Chondrocyte (in vitro differentiated cells): Measurements from ENCODE around the gene RGL4. TPM values are rescaled to one million over a fixed set of nuclear protein-coding genes. Genes with fewer than 3 reads are reported as not detected.

Source experiments
- DNase-seq: peaks from one replicate; pipeline ENCODE4 v3.0.0; 2021; ENCODE audit warnings: mixed read lengths, low spot score
- H3K27ac Mint-ChIP-seq: one replicate; pipeline ENCODE4 v1.8.0; 2021; ENCODE audit warnings: mild to moderate bottlenecking, moderate library complexity, mixed read lengths; ENCODE audit not compliant: unreplicated experiment
- H3K27me3 Mint-ChIP-seq: 2 replicates; pipeline ENCODE4 v1.8.0; 2021; ENCODE audit warnings: low read depth, mixed read lengths
- H3K36me3 Mint-ChIP-seq: 2 replicates; pipeline ENCODE4 v1.8.0; 2021; ENCODE audit warnings: low read depth, mixed read lengths
- H3K4me1 Mint-ChIP-seq: 2 replicates; pipeline ENCODE4 v1.8.0; 2021; ENCODE audit warnings: low read depth, mild to moderate bottlenecking, mixed read lengths
- H3K4me3 Mint-ChIP-seq: one replicate; pipeline ENCODE4 v1.8.0; 2021; ENCODE audit warnings: mild to moderate bottlenecking, moderate library complexity, mixed read lengths; ENCODE audit not compliant: unreplicated experiment
- H3K9me3 Mint-ChIP-seq: 2 replicates; pipeline ENCODE4 v1.8.0; 2021; ENCODE audit warnings: low read depth, mixed read lengths
- CTCF ChIP-seq: fragments of 200-600 bp; sonication (generic); IDR thresholded peaks from 2 replicates; pipeline ENCODE4 v1.5.0; 2021; ENCODE audit warnings: antibody characterized with exemption, mild to moderate bottlenecking, moderate library complexity
- total RNA-seq: library from RNA; stranded (reverse); gene quantifications from 3 replicates; pipeline ENCODE4 v1.2.1, GENCODE V29; 2021

Gene RGL4
- total RNA-seq, 1 donor from 2014 or later, result not detected

DNA sequence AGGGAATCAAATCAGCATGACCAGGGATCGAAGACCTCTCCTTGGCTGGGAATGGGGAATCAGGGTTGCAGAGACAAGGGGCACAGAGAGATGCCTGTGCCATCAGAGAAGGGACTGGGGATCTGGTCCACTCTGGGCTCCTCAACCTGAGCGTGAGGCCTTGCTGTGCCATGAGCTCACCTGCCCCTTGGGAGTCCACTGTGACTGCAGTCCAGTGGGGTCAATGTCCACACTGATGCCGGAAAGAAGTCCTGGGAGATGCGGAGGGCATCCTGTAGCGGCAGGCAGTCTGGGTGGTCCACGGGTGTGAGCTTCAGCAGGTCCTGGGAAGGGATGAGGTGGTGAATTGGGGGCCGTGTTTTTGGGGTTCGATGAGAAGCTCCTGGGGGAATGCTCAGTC lies 7.3 kb upstream of the RGL4 start:
- no peak for TF ChIP-seq CTCF
- H3K27me3 Mint-ChIP-seq, result no peaks in the 10 kb centered on the region
- H3K4me3 Mint-ChIP-seq, result no peak overlapping the region
- no peaks in the 10 kb centered on the region for H3K9me3 Mint-ChIP-seq
- peaks cover 9% of the 10 kb centered on the region for H3K36me3 Mint-ChIP-seq
- H3K4me1 Mint-ChIP-seq, result peaks cover 5% of the 10 kb centered on the region
- no peak overlapping the region for H3K27ac Mint-ChIP-seq
- DNase-seq, result peak; percentile 58

DNA sequence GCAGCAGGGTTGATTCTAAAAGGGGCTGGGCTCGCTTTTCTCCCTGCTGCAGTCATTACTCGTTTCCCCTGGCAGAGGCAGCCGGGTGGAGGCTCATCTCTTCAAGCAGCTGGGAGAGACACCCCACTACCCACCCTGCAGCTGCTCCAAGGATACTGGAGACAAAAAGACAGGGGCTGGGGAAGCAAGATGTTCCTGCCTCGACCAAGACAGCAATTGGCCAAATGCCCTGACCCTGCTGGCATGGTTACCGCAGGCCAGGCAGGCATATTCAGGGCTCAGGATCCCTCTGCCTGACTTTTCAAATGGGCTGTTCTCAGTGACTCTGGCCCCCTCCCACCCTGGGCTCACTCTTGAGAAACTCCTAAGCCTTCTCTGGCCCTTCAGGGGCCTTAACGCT lies 6.8 kb upstream of the RGL4 start:
- H3K9me3 Mint-ChIP-seq, result no peaks in the 10 kb centered on the region
- H3K27me3 Mint-ChIP-seq, result no peaks in the 10 kb centered on the region
- H3K27ac Mint-ChIP-seq, result no peak overlapping the region
- TF ChIP-seq CTCF, result no peak
- DNase-seq, result peak; percentile 33
- peaks cover 5% of the 10 kb centered on the region for H3K4me1 Mint-ChIP-seq
- peaks cover 11% of the 10 kb centered on the region for H3K36me3 Mint-ChIP-seq
- no peak overlapping the region for H3K4me3 Mint-ChIP-seq

GRCh38 chr22:23684561-23685031 lies 6.2 kb upstream of the RGL4 start:
- Mint-ChIP-seq H3K36me3 (peaks cover 11% of the 10 kb centered on the region), H3K27me3 (no peaks in the 10 kb centered on the region), H3K27ac (no peak overlapping the region), H3K4me3 (no peak overlapping the region), H3K9me3 (no peaks in the 10 kb centered on the region), H3K4me1 (peaks cover 5% of the 10 kb centered on the region)
- TF ChIP-seq CTCF, result no peak
- peak; percentile 53 for DNase-seq

DNA sequence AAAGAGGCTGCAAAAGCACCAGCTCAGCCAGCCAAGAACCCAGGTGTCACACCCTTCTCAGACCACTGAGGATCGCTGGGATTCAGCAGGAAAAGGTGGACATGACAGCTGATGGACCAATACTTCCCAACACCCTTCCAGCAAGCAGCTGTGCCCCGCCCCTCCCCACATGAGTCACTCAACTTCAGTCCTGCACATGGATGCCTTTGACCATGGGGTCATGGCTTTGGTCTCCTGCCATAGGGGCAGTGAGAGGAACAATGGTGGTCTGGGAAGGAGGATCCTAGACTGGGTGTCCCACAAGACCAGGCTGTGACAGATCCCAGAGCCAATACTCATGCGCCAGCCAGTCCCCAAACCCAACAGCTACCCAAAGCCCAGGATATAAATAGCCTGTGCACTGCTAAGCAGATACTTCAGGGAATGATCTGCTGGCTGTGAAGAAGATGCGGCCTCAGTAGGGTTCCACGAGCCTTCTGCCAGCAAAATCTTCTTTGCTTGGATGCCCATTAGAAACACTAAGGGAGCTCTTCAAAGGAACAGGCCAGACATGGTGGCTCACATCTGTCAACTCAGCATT lies 5.5 kb upstream of the RGL4 start:
- peak; percentile 61 for DNase-seq
- H3K27me3 Mint-ChIP-seq, result no peaks in the 10 kb centered on the region
- H3K27ac Mint-ChIP-seq, result no peak overlapping the region
- H3K4me1 Mint-ChIP-seq, result peaks cover 5% of the 10 kb centered on the region
- H3K9me3 Mint-ChIP-seq, result no peaks in the 10 kb centered on the region
- peaks cover 14% of the 10 kb centered on the region for H3K36me3 Mint-ChIP-seq
- H3K4me3 Mint-ChIP-seq, result no peak overlapping the region
- TF ChIP-seq CTCF, result no peak

GRCh38 chr22:23686416-23687024 lies 4.3 kb upstream of the RGL4 start:
- H3K9me3 Mint-ChIP-seq, result no peaks in the 10 kb centered on the region
- no peak overlapping the region for H3K27ac Mint-ChIP-seq
- H3K4me3 Mint-ChIP-seq, result no peak overlapping the region

More at GRCh38 chr22:23686416-23687024, 4.3 kb upstream of the RGL4 start:
- Mint-ChIP-seq H3K4me1 (peaks cover 5% of the 10 kb centered on the region), H3K36me3 (peaks cover 16% of the 10 kb centered on the region), H3K27me3 (no peaks in the 10 kb centered on the region)
- DNase-seq, result peak; percentile 75
- TF ChIP-seq CTCF, result no peak
